K562 (cell line): ENCODE measurements around the gene EPHB2. TPM values are rescaled to one million over a fixed set of nuclear protein-coding genes. Genes with fewer than 3 reads are reported as not detected.

Experiments used
- ATAC-seq: fragments of 200-7000 bp; cut with Tn5 transposase; 3 replicates; pipeline ENCODE4 v1.9.1; 2020; ENCODE audit warnings: moderate library complexity
- BruUV-seq: library from RNA; stranded (reverse); fragments of 400-500 nt; replicated peaks from 2 replicates; lab custom pipeline; 2021; lab: Mats Ljungman, UMichigan
- CTCF ChIA-PET: fragments of 300-600 bp; formaldehyde crosslinking; extraction: SDS; loops from one replicate; lab custom pipeline; 2021; ENCODE audit warnings: low intra/inter-chr PET ratio; lab: Yijun Ruan, JAX
- POLR2A ChIA-PET: fragments of 300-600, 350-650 bp; sonication (Branson Sonifier 250); formaldehyde crosslinking; extraction: SDS; loops from one replicate; lab custom pipeline; 2021; ENCODE audit warnings: antibody characterized with exemption, inconsistent platforms; lab: Yijun Ruan, JAX
- DNase-seq, 4 experiments: peaks; one replicate each; pipeline versions ENCODE4 v3.0.0 to v3.0.0-alpha.2; 2011 to 2018; ENCODE audit warnings: low spot score in 3 of 4, mixed read lengths in 3 of 4; ENCODE audit errors: extremely low read depth in 1 of 4
- FAIRE-seq: peaks from 2 replicates; lab custom pipeline; 2011; peaks lifted over from hg19 to GRCh38; lab: Jason Lieb, UNC
- H2AFZ ChIP-seq: 2 replicates; pipeline ENCODE4 v1.6.0; 2011; ENCODE audit warnings: low read depth, low read length, control low read depth, inconsistent platforms
- H3K27ac ChIP-seq: fragments of 200-600 bp; 3 replicates; pipeline ENCODE4 v1.8.0; 2011; ENCODE audit warnings: low read depth, mild to moderate bottlenecking, control low read depth, inconsistent platforms, low read length, moderate library complexity, mixed read lengths; ENCODE audit errors: extremely low read depth
- H3K27me3 ChIP-seq, 2 experiments: fragments of 300-600 bp in 1 of 2; 2 replicates in 1 of 2; 3 replicates in 1 of 2; pipeline versions ENCODE4 v1.6.0 to v1.8.0; 2011; ENCODE audit warnings: inconsistent platforms in 2 of 2, low read length in 2 of 2, mild to moderate bottlenecking in 1 of 2, mixed read lengths in 1 of 2, moderate library complexity in 1 of 2; ENCODE audit not compliant: control insufficient read depth in 2 of 2, insufficient read depth in 2 of 2
- H3K36me3 ChIP-seq: fragments of 300-600 bp; 3 replicates; pipeline ENCODE4 v1.8.0; 2011; ENCODE audit warnings: mild to moderate bottlenecking, low read length, inconsistent platforms; ENCODE audit not compliant: control insufficient read depth, insufficient read depth
- H3K4me1 ChIP-seq, 2 experiments: fragments of 200-600 bp in 1 of 2; replicated peaks in 1 of 2; 2 replicates in 1 of 2; 3 replicates in 1 of 2; pipeline versions ENCODE4 v1.5.1 to v1.8.0; 2011; ENCODE audit warnings: inconsistent platforms in 2 of 2, low read length in 2 of 2, mild to moderate bottlenecking in 1 of 2, mixed read lengths in 1 of 2, moderate library complexity in 1 of 2; ENCODE audit not compliant: control insufficient read depth in 2 of 2, insufficient read depth in 2 of 2
- H3K4me2 ChIP-seq: 2 replicates; pipeline ENCODE4 v1.6.1; 2011; ENCODE audit warnings: low read length, control low read depth, inconsistent platforms, mixed read lengths; ENCODE audit not compliant: insufficient read depth
- H3K4me3 ChIP-seq: fragments of 200-600 bp; sonication (generic), shearing (Covaris generic); 2 replicates; pipeline ENCODE4 v1.5.1; 2016; ENCODE audit warnings: control low read depth, inconsistent platforms
- H3K79me2 ChIP-seq: fragments of 200-600 bp; 3 replicates; pipeline ENCODE4 v1.8.0; 2011; ENCODE audit warnings: low read length, inconsistent platforms; ENCODE audit not compliant: control insufficient read depth, insufficient read depth
- H3K9ac ChIP-seq, 2 experiments: 2 replicates each; pipeline versions ENCODE4 v1.6.0 to v1.6.1; 2011; ENCODE audit warnings: low read depth in 2 of 2, low read length in 2 of 2, control low read depth in 1 of 2, inconsistent platforms in 1 of 2, mild to moderate bottlenecking in 1 of 2, mixed read lengths in 1 of 2; ENCODE audit not compliant: insufficient read depth in 1 of 2
- H3K9me1 ChIP-seq: one replicate; pipeline ENCODE4 v1.6.0; 2011; ENCODE audit warnings: inconsistent platforms, mild to moderate bottlenecking, low read length, moderate library complexity; ENCODE audit not compliant: control insufficient read depth, insufficient read depth
- H3K9me3 ChIP-seq: replicated peaks from 2 replicates; pipeline ENCODE4 v1.5.1; 2011; ENCODE audit warnings: low read depth, low read length, inconsistent platforms; ENCODE audit not compliant: control insufficient read depth, insufficient read depth
- H4K20me1 ChIP-seq: replicated peaks from 2 replicates; pipeline ENCODE4 v1.6.1; 2011; ENCODE audit warnings: low read length, inconsistent platforms, mixed read lengths; ENCODE audit not compliant: control insufficient read depth, insufficient read depth
- ATF3 ChIP-seq, 2 experiments: fragments of 450-650 bp in 1 of 2; sonication (generic) in 1 of 2; formaldehyde crosslinking in 1 of 2; IDR thresholded peaks in 1 of 2; conservative IDR thresholded peaks in 1 of 2; 2 replicates each; pipeline versions ENCODE4 v1.6.1 to v1.8.1; 2016 to 2023; ENCODE audit warnings: mild to moderate bottlenecking in 2 of 2, moderate library complexity in 2 of 2, inconsistent platforms in 1 of 2, missing genetic modification reagents in 1 of 2
- BRF2 ChIP-seq: IDR thresholded peaks from 3 replicates; pipeline ENCODE4 v1.6.1; 2011; ENCODE audit warnings: borderline replicate concordance, mild to moderate bottlenecking; ENCODE audit not compliant: insufficient read length, insufficient read depth
- CEBPG ChIP-seq, 3 experiments: fragments of 200-800 bp in 1 of 3; sonication (Bioruptor generic) in 1 of 3; sonication (generic) in 1 of 3; formaldehyde crosslinking in 1 of 3; IDR thresholded peaks in 2 of 3; conservative IDR thresholded peaks in 1 of 3; 2 replicates each; pipeline versions ENCODE4 v1.6.1 to v1.8.0; 2016 to 2022; ENCODE audit warnings: missing compliant biosample characterization in 2 of 3, missing genetic modification characterization in 2 of 3, mild to moderate bottlenecking in 1 of 3, missing genetic modification reagents in 1 of 3
- CUX1 ChIP-seq: fragments of 200-800 bp; sonication (Bioruptor generic); IDR thresholded peaks from 2 replicates; pipeline ENCODE4 v1.6.1; 2016; ENCODE audit warnings: missing genetic modification characterization, missing compliant biosample characterization
- HMGN3 ChIP-seq: IDR thresholded peaks from 2 replicates; pipeline ENCODE4 v1.6.1; 2011; ENCODE audit warnings: borderline replicate concordance, low read depth, mild to moderate bottlenecking, mixed read lengths, low read length; ENCODE audit not compliant: insufficient read length; ENCODE audit errors: extremely low read depth
- RFX5 ChIP-seq: IDR thresholded peaks from 2 replicates; pipeline ENCODE4 v1.6.1; 2011; ENCODE audit warnings: low read depth, mild to moderate bottlenecking, improper control_type of control experiment, low read length
- USF1 ChIP-seq: sonication (generic); formaldehyde crosslinking; IDR thresholded peaks from 2 replicates; pipeline ENCODE4 v1.9.0; 2022; ENCODE audit warnings: mild to moderate bottlenecking, missing genetic modification reagents
- XRCC4 ChIP-seq: IDR thresholded peaks from one replicate; pipeline ENCODE4 v1.6.1; 2011; ENCODE audit not compliant: insufficient read depth, insufficient read length; ENCODE audit errors: extremely low read depth
- WGBS: fragments of 100-300 bp; shearing (Covaris generic); methylation state at CpG from one replicate; pipeline ENCODE4 v1.1.6; 2016; ENCODE audit warnings: low coverage, mixed read lengths; ENCODE audit not compliant: insufficient coverage; ENCODE audit errors: missing lambda C conversion rate; 5-methylcytosine and 5-hydroxymethylcytosine counted together
- in situ Hi-C: fragments of 300-500 bp; cut with MboI; formaldehyde crosslinking; loops from 4 replicates; pipeline ENCODE4 v1.15.0; 2018; ENCODE audit warnings: inconsistent platforms, mixed read lengths
- intact Hi-C: fragments of 100-400 bp; cut with micrococcal nuclease; formaldehyde crosslinking; loops from 2 replicates; pipeline ENCODE4 v1.14.2; 2022
- polyA plus RNA-seq, 8 experiments: library from polyadenylated mRNA; depleted of rRNA in 4 of 8; stranded (reverse) in 5 of 8; unstranded in 3 of 8; fragments of >200 nt; fragmentation: Nextera tagmentation in 2 of 8; fragmentation: Illumina TruSeq in 1 of 8; extraction: Ambion mirVana in 2 of 8; extraction: Trizol in 1 of 8; gene quantifications; 2 replicates each; pipeline versions ENCODE4 v1.2.1 to v1.2.3, GENCODE V29; 2011 to 2014; ENCODE audit warnings: inconsistent platforms in 1 of 8, missing spikeins in 1 of 8
- total RNA-seq, 7 experiments: library from RNA; depleted of rRNA in 6 of 7; stranded (reverse); fragments of >200 nt in 6 of 7; fragmentation: Illumina TruSeq in 2 of 7; extraction: Trizol in 2 of 7; gene quantifications; 2 replicates each; pipeline versions ENCODE4 v1.2.1 to v1.2.3, GENCODE V29; 2011 to 2021; ENCODE audit warnings: low replicate concordance in 1 of 7

Gene EPHB2
- total and polyA plus RNA-seq, 9 of the 15 experiments (the other 6 are each of a cell fraction or from before 2014, with no cell fraction given), result not detected

GRCh38 chr1:22717037-22717760, 6.6 kb downstream of the EPHB2 start (continued):
- TF ChIP-seq USF1, result no peak
- no peak for TF ChIP-seq BRF2
- TF ChIP-seq HMGN3, result no peak
- TF ChIP-seq, all 486 proteins: peak for 6

GRCh38 chr1:22721122-22721873, 10.7 kb downstream of the EPHB2 start:
- in situ Hi-C loops, result no loop called here
- 2% methylated on average over 10 of the region's 10 CpGs for WGBS
- no peak for TF ChIP-seq RFX5
- no peak for TF ChIP-seq CUX1 (CRISPR knock-in tag)
- TF ChIP-seq ATF3 (IDR thresholded peaks at IDR 0.05), result peak; percentile 50
- TF ChIP-seq ATF3 (CRISPR knock-in tag; conservative IDR thresholded peaks at IDR 0.05), result no peak
- TF ChIP-seq CEBPG (CRISPR knock-in tag; IDR thresholded peaks at IDR 0.05), result no peak
- TF ChIP-seq CEBPG (tag; conservative IDR thresholded peaks at IDR 0.05 in 1 of 2, IDR thresholded peaks at IDR 0.05 in 1 of 2), result peak; percentile 58 to 65
- no peak for TF ChIP-seq XRCC4

More at GRCh38 chr1:22721122-22721873, 10.7 kb downstream of the EPHB2 start:
- peaks cover 27 to 58% of the 10 kb centered on the region in 2 experiments for H3K27me3 ChIP-seq
- ChIA-PET POLR2A (no interaction called here), CTCF (no interaction called here)
- BruUV-seq, result no TSS peak
- no peaks in the 10 kb centered on the region for H3K79me2 ChIP-seq
- intact Hi-C loops, result no loop called here
- H3K9me1 ChIP-seq, result no peaks in the 10 kb centered on the region
- peaks cover 0 to 10% of the 10 kb centered on the region in 2 experiments; a peak in 2 of 5 replicates for H3K4me1 ChIP-seq
- H2AFZ ChIP-seq, result no peak overlapping the region
- no peaks in the 10 kb centered on the region for H3K36me3 ChIP-seq
- H3K9ac ChIP-seq, result no peak overlapping the region
- FAIRE-seq (no peak), DNase-seq (no peak), ATAC-seq (no peak)
- peaks cover 10% of the 10 kb centered on the region; the same call in 1 of the 2 replicates for H4K20me1 ChIP-seq
- no peak overlapping the region for H3K4me2 ChIP-seq
- H3K4me3 ChIP-seq, result no peak overlapping the region
- H3K9me3 ChIP-seq, result no peaks in the 10 kb centered on the region
- H3K27ac ChIP-seq, result no peak overlapping the region
